Stimulated activated CD4-positive, alpha-beta T cell treated with anti-CD3 and anti-CD28 coated beads, Interleukin-2, amount 100 ng/mL, for 48 hours (primary cell): ENCODE measurements around the gene LIX1L.

Experiments
- DNase-seq, 2 donors: peaks; one replicate each; pipeline ENCODE4 v3.0.0-alpha.2; 2020

Gene LIX1L

DNA sequence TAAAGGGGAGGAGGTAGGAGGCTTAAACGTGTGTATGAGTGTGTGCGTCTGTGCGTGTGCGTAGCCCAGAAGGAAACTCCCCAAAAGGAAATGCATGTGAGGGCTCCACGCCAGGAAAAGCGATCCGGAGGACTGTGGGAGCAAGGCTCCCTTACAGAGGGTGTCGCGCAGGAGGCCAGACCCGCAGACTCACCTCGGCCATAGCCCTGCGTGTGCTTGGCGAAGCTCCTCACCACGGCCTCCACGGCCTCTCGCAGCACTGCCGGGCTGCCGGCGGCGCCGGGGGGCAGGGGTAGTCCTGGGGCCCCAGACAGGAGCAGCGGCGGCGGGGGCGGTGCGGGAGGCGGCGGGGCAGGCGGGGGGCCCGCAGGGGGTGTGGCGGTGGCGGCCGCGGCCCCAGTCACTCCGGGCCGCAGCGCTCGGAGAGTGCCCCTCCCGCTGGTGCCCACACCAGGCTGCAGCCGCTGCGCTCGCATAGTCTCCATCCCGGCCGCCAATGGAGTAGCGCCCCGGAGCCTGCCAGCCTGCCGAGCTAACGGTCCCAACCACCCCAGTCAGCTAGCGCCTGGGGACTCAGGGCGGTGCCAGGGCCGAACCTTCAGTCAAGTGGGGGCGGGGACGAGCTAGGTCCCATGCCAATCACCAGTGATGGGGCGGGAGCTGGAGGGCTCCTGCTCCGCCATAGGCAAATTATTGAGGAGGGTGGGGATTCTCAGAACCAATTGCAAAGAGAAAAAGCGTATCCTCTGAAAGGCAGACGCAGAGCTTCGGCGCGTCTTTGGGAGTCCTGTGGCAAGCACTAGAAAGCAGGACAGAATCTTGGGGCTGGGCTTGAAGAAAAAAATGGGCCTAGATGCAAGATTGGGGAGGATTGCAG, at the start of gene LIX1L:
Gene LIX1L, minus strand, starts transcription at position 575 of the 877 bp plus-strand sequence. Its CDS starts 90 bp downstream, at position 485.
- DNase-seq = peak; percentile 89 to 91

DNA sequence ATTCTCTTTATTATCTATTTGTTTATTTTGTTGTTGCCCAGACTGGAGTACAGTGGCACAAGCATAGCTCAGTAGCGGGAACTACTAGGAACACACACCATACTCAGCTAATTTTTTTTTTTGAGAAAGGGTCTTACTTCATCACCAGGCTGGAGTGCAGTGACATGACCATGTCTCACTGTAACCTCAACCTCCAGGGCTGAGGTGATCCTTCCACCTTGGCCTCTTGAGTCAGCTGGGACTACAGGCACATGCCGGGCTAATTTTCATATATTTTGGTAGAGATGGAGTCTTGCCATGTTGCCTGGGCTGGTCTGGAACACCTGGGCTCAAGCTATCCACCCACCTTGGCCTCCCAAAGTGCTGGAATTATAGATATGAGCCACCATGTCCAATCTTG, 43.9 kb upstream of the LIX1L start:
- DNase-seq = no peak

DNA sequence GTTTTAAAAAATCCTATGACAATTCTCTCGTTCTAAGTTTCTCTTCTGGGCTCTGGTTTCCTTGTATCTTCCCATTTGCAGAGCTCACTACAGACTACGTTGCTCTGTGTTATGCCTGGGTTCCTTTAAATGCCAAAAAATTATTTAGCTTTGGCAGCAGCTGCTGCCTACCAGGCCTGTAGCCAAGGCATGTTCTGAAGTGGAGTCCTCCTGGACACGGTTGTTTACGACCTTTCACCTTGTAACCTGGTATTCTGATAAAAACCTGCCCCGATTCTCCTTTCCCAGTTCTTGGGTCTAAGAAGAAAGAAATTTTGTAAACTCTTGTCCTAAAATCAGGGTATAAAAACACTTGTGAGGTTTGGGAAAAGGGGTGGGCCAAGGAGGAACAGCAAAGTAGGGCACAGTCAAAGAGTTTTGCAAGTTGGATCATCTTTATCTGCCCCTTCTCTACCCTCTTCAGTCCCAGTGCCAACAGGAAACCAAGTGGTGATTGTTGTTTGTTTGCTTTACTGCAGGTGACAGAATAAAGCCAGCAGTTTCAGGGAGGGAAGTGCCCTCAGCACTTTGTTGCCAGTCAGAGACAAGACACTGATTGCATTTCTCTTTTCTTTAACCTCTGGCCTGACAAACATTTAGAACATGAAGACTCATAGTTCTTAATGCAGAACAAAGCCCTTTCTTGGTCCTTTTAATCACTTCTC, 41.7 kb upstream of the LIX1L start:
- no peak for DNase-seq

DNA sequence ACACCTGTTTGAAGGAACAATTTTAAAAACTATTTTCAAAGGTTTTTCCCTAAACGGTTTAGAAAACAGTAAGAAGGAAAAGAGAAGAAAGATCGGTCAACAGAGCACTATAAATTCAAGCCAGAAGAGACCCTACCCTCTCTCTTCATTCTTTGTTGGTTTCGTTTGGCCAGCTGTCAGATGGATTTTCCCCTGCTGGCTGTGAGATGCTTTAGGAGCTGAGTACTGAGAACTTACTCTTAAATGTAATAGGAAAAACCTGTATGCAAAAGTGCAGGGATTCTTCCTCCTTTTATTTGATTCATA, 39.9 kb upstream of the LIX1L start:
- no peak for DNase-seq

- peak in 1 of 2 donors; percentile 46 for DNase-seq
Measured at GRCh38 chr1:145997016-145997717, 39.4 kb upstream of the LIX1L start.

DNA sequence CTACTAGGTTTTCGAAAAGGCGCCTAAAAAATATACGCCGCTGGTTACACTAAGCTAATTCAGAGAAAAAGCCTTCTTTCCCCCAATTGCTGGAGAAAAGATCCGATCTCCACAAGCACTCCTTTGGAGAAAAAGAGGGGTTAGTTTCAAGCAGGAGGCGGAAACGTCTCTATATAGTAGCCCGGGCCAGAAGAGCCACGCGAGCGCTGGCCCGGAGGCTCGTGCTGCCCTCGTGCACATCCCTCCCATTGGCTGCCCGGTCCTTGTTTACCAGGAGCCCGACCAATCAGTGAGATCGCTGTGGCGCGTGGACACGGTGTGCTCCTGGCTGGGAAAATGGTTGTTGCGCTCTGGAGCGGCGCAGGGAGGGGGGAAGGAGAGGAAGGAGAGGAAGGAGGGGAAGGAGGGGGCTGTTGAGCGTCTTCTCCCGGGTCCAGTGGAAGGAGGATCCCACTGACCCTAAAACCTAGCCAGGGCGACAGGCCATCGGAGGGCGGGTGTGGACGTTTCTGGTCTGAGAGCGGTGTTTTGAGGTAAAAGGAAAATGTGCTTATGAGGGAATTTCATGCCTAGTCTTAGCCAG, 38.7 kb upstream of the LIX1L start, which contains the start of gene TXNIP:
Gene TXNIP, minus strand, starts transcription at position 147 of the 583 bp plus-strand sequence. CDS start 313 bp downstream, outside the sequence.
- peak; percentile 84 to 91 for DNase-seq

GRCh38 chr1:145995964-145996432, 38.2 kb upstream of the LIX1L start:
- no peak for DNase-seq

GRCh38 chr1:145995148-145995881, 37.5 kb upstream of the LIX1L start:
- DNase-seq = no peak

GRCh38 chr1:145994391-145995120, 36.7 kb upstream of the LIX1L start:
- DNase-seq = no peak

DNA sequence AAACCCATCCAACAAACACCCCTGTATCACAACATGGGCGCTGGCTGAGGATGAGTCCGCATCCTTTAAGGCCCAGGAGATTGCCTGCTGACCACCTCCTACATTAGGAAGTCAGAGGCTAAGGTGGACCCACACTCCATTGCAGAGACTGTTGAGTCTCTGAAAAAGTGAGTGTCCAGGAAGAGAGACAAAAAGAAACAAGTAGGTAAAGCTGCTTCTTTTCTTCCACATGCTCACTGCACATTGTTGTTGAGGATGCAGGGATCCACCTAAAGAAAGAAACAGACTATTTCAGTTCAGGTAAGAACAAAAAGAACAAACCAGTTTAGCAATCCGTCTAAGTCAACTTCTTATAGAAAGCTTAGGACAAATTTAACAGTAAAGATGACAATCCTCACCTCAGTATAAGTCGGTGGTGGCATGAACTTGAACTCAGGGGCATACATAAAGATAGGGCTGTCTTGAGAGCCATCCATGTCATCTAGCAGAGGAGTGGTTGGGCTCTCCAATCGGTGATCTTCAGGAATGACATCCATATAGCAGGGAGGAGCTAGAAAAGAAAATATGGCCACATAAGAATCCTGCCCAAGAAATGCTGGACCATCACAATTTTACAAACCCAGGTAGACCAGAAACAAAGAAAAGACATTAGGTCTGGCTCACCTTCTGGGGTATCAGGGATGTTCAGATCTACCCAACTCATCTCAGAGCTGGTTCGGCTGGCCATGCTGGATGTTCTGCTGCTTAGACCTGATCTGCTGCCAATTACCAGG, 36.0 kb upstream of the LIX1L start:
- DNase-seq = no peak

GRCh38 chr1:145992958-145993617, 35.3 kb upstream of the LIX1L start:
- no peak for DNase-seq

DNA sequence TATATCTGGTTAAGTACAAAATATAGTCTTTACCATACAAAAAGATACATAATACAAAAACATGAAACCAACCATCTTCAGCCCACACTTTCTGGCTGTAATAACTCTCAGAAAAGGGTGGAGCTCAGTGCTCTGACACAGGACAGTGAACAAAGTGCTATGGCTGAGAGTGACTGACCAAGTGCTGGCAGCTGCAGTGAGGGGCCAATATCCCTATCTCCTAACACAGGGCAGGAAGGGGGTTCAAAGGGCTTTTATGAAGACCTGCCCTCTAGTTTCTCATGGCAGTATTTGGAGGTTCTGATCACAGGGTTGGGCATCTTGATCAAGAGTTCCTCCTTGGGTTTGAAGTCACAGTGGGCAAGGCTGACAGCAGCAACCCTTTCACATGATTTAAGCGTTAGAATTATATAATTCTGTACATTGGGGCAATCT, 34.7 kb upstream of the LIX1L start:
- no peak for DNase-seq

DNA sequence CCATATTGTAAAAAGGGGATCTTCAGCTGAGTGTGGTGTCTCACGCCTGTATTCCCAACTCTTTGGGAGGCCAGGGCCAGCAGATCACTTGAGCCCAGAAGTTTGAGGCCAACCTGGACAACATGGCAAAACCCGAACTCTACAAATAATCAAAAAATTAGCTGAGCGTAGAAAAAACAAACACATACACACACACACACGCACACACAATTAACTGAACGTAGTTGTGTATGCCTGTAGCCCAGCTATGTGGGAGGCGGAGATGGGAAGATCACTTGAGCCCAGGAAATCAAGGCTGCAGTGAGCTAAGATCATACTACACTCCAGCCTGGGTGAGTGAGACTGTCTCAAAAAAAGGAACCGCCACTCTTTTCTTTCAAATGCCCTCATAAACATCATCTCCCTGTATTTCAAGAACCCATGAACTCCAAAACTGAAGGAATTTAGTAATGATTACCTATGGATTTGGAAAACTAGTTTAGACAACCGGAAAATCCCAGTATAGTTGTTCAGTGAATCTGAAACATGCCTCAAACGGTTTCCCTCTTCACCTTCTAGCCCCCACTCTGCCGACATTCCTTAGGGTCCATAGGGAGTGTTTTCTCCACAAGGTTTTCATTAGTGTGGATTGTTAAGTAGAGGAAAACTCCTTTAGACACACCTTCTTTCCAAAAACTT, 34.1 kb upstream of the LIX1L start:
- no peak for DNase-seq

GRCh38 chr1:145990249-145990855, 32.5 kb upstream of the LIX1L start:
- DNase-seq = no peak

- no peak for DNase-seq
Measured at GRCh38 chr1:145988773-145989172, 31.0 kb upstream of the LIX1L start.

GRCh38 chr1:145987926-145988325, 30.1 kb upstream of the LIX1L start:
- DNase-seq = no peak

DNA sequence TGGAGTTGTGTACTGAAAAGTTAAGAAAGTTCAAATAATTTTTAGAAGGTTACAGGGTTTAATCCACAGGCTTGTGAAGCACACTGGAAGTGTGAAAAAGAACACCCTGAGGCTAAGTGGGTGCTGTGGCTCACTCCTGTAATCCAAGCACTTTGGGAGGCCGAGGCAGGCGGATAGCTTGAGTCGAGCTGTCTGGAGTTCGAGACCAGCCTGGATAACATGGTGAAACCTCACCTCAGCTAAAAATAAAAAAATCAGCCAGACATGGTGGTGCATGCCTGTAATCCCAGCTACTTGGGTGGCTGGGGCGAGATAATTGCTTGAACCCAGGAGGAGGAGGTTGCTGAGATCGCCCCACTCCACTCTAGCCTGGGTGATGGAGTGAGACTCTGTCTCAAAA, 28.7 kb upstream of the LIX1L start:
- no peak for DNase-seq

DNA sequence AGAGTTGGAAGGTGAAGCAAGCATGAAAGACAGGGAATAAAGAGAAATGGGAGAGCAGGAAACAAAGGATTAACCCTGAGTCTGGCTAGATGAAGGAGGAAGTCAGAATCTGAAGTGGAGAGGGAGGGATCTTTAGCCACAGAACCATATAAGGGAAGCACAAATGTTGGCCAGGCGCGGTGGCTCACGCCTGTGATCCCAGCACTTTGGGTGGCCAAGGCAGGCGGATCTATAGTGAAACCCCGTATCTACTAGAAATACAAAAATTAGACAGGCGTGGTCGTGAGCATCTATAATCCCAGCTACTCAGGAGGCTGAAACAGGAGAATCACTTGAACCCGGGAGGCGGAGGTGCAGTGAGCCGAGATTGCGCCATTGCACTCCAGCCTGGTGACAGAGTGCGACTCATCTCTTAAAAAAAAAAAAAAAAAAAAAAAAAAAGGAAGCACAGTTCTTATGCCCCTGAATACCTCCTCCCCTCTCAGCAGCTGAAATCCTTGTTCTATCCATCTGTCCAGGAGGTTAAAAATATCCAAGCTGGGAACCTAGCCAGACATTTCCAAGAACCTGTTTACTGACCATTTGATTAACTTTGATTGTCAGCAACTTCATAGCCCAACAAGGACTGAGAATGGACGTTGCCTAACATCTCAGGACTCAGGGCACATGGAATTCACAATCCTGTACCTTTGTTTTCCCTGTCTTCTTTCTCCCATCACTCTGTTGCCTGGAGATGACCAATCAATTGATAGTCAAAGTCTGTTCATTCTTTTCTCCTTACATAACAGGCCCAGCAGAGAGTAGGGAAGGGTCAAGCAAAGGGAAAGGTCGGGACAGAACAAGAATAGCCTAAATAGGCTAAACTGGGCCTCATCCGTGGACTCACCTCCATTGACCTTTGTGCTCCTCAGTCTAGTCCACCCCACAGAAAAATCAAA, 28.0 kb upstream of the LIX1L start:
- DNase-seq = no peak
